Measurements from ENCODE around the gene TAAR1. TPM values are rescaled to one million over a fixed set of nuclear protein-coding genes. Genes with fewer than 3 reads are reported as not detected.
"Not testable (repeated sequence)": the region's sequence is repeated elsewhere in the genome, so short reads cannot be mapped to it uniquely, and the experiment has no call there.

The TAAR1 gene
- total RNA-seq, 1 experiment from 2014 or later, result not detected

DNA sequence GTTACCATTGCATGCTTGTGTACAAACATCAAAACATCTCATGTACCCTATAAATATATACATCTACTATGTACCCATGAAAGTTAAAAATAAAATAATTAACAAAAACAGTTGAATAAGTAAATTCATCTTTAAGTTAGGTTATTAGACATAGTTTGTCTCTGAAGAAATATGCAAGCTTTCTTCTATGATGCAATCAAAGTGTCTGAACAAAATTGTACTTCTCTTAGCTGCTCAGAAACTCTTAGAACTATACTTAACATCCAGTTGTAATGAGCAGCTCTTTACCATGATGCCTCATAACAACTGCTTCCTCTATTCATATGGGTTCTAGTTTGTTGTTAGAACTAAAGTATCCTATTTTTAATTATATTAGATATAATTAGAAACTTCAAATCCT is 49.0 kb upstream of the TAAR1 start:
- no peaks in the 10 kb centered on the region for H3K27me3 ChIP-seq (ENCODE audit: insufficient read depth, low read length)
- H3K56ac ChIP-seq (ENCODE audit: insufficient read length, low read depth, low read length), result no peak overlapping the region
- no peak overlapping the region for H2BK5ac ChIP-seq (ENCODE audit: insufficient read length, low read length)
- Mint-ChIP-seq H3K9me3 (peaks cover 3% of the 10 kb centered on the region in 2 experiments; a peak in 2 of 5 replicates), H3K36me3 (ENCODE audit: insufficient read depth in 1 of 3, low read depth in 3 of 3) (peaks cover 0 to 7% (median 0%) of the 10 kb centered on the region in 3 experiments; a peak in 2 of 7 replicates), H3K27me3 (ENCODE audit: low read depth) (no peaks in the 10 kb centered on the region), H3K4me1 (no peaks in the 10 kb centered on the region; a peak in 1 of 4 replicates), H3K27ac (no peak overlapping the region), H3K4me3 (no peak overlapping the region)
- H4K91ac ChIP-seq (ENCODE audit: insufficient read length, low read depth, low read length), result no peak overlapping the region
- no peak overlapping the region for H2BK15ac ChIP-seq (ENCODE audit: low read depth, low read length)
- no peak overlapping the region for H3K18ac ChIP-seq (ENCODE audit: insufficient read length, low read depth, low read length)
- no peak overlapping the region for H3K9ac ChIP-seq (ENCODE audit: extremely low read depth, insufficient read length, low read length)
- H3K79me2 ChIP-seq (ENCODE audit: insufficient read depth, low read length), result no peaks in the 10 kb centered on the region
- no peak overlapping the region for H2BK20ac ChIP-seq (ENCODE audit: low read depth, low read length, poor library complexity, severe bottlenecking)
- DNase-seq, result no peak
- H2AFZ ChIP-seq (ENCODE audit: low read length), result no peak overlapping the region
- no peak overlapping the region for H3K4me2 ChIP-seq (ENCODE audit: insufficient read depth, insufficient read length, low read length)
- no peak overlapping the region for H4K5ac ChIP-seq (ENCODE audit: insufficient read length, low read depth, low read length)
- no peak overlapping the region for H3K23ac ChIP-seq (ENCODE audit: insufficient read length, low read depth, low read length)
- no peak overlapping the region for H3K4ac ChIP-seq (ENCODE audit: low read depth, low read length)
- no peak overlapping the region for H2AK5ac ChIP-seq (ENCODE audit: insufficient read length, low read length)
- H2BK120ac ChIP-seq (ENCODE audit: low read depth, low read length, poor library complexity, severe bottlenecking), result no peak overlapping the region
- TF ChIP-seq, protein P1, sequence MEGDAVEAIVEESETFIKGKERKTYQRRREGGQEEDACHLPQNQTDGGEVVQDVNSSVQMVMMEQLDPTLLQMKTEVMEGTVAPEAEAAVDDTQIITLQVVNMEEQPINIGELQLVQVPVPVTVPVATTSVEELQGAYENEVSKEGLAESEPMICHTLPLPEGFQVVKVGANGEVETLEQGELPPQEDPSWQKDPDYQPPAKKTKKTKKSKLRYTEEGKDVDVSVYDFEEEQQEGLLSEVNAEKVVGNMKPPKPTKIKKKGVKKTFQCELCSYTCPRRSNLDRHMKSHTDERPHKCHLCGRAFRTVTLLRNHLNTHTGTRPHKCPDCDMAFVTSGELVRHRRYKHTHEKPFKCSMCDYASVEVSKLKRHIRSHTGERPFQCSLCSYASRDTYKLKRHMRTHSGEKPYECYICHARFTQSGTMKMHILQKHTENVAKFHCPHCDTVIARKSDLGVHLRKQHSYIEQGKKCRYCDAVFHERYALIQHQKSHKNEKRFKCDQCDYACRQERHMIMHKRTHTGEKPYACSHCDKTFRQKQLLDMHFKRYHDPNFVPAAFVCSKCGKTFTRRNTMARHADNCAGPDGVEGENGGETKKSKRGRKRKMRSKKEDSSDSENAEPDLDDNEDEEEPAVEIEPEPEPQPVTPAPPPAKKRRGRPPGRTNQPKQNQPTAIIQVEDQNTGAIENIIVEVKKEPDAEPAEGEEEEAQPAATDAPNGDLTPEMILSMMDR (conservative IDR thresholded peaks at IDR 0.05), result no peak
- H3K23me2 ChIP-seq (ENCODE audit: insufficient read length, low read depth, low read length, poor library complexity, severe bottlenecking), result no peaks in the 10 kb centered on the region
- no peaks in the 10 kb centered on the region for H3K79me1 ChIP-seq (ENCODE audit: insufficient read depth, low read depth, low read length, poor library complexity, severe bottlenecking)
- no peaks in the 10 kb centered on the region for H3K4me1 ChIP-seq (ENCODE audit: insufficient read depth, low read length)
- no peak overlapping the region for H3T11ph ChIP-seq (ENCODE audit: low read length)
- H2BK12ac ChIP-seq (ENCODE audit: insufficient read length, low read depth, low read length), result no peak overlapping the region
- no peak overlapping the region for H3K14ac ChIP-seq (ENCODE audit: insufficient read depth, low read length)
- H3K9me3 ChIP-seq (ENCODE audit: control insufficient read depth, low read depth, low read length), result no peaks in the 10 kb centered on the region
- no peak overlapping the region for H4K8ac ChIP-seq (replicated peaks; ENCODE audit: insufficient read length, low read depth, low read length)
- no peak overlapping the region for H3K27ac ChIP-seq (ENCODE audit: insufficient read length, low read depth, low read length)
- H4K20me1 ChIP-seq (ENCODE audit: control insufficient read depth, insufficient read depth, insufficient read length), result no peaks in the 10 kb centered on the region

DNA sequence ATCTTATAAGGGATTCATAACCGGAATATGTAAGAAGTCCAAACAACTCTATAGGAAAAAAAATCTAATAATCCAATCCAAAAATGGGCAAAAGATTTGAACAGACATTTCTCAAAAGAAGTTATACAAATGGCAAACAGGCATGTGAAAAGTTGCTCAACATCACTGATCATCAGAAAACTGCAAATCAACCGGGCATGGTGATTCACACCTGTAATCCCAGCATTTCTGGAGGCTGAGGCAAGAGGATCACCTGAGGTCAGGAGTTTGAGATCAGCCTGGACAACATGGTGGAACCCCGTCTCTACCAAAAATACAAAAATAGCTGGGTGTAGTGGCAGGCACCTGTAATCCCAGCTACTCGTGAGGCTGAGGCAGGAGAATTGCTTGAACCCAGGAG is 47.8 kb upstream of the TAAR1 start:
- WGBS (ENCODE audit: extremely low coverage, insufficient read length, low lambda C conversion rate), result no CpG with 5 or more reads among the region's 4 CpGs
- H3K4me2 ChIP-seq (ENCODE audit: insufficient read depth, insufficient read length, low read length); H3K9me3 ChIP-seq (ENCODE audit: control insufficient read depth, low read depth, low read length): not testable (repeated sequence)

More for the DNA sequence above, 47.8 kb upstream of the TAAR1 start:
- H2AK5ac ChIP-seq (ENCODE audit: insufficient read length, low read length); H3T11ph ChIP-seq (ENCODE audit: low read length); H4K5ac ChIP-seq (ENCODE audit: insufficient read length, low read depth, low read length); H2AFZ ChIP-seq (ENCODE audit: low read length); H3K79me2 ChIP-seq (ENCODE audit: insufficient read depth, low read length); H3K23ac ChIP-seq (ENCODE audit: insufficient read length, low read depth, low read length); H3K14ac ChIP-seq (ENCODE audit: insufficient read depth, low read length); H4K91ac ChIP-seq (ENCODE audit: insufficient read length, low read depth, low read length); H2BK12ac ChIP-seq (ENCODE audit: insufficient read length, low read depth, low read length); H4K20me1 ChIP-seq (ENCODE audit: control insufficient read depth, insufficient read depth, insufficient read length); H3K18ac ChIP-seq (ENCODE audit: insufficient read length, low read depth, low read length); H4K8ac ChIP-seq (replicated peaks; ENCODE audit: insufficient read length, low read depth, low read length); H3K36me3 Mint-ChIP-seq (ENCODE audit: insufficient read depth in 1 of 3, low read depth in 3 of 3); H2BK120ac ChIP-seq (ENCODE audit: low read depth, low read length, poor library complexity, severe bottlenecking); H3K27me3 ChIP-seq (ENCODE audit: insufficient read depth, low read length); H3K4me3 Mint-ChIP-seq; H3K79me1 ChIP-seq (ENCODE audit: insufficient read depth, low read depth, low read length, poor library complexity, severe bottlenecking); H3K23me2 ChIP-seq (ENCODE audit: insufficient read length, low read depth, low read length, poor library complexity, severe bottlenecking); H2BK15ac ChIP-seq (ENCODE audit: low read depth, low read length); H3K27ac ChIP-seq (ENCODE audit: insufficient read length, low read depth, low read length); H3K4me1 ChIP-seq (ENCODE audit: insufficient read depth, low read length); H3K27ac Mint-ChIP-seq; H3K4me1 Mint-ChIP-seq; H2BK5ac ChIP-seq (ENCODE audit: insufficient read length, low read length); H2BK20ac ChIP-seq (ENCODE audit: low read depth, low read length, poor library complexity, severe bottlenecking); DNase-seq; H3K9ac ChIP-seq (ENCODE audit: extremely low read depth, insufficient read length, low read length); H3K56ac ChIP-seq (ENCODE audit: insufficient read length, low read depth, low read length); H3K9me3 Mint-ChIP-seq; H3K27me3 Mint-ChIP-seq (ENCODE audit: low read depth); H3K4ac ChIP-seq (ENCODE audit: low read depth, low read length): not testable (repeated sequence)
